Ascending aorta (tissue), 2 donors: ENCODE measurements around the gene SMAP2. TPM values are rescaled to one million over a fixed set of nuclear protein-coding genes. Genes with fewer than 3 reads are reported as not detected.

ENCODE experiments used
- DNase-seq, 2 donors: peaks; one replicate each; pipeline ENCODE4 v3.0.0-alpha.2; 2019; ENCODE audit warnings: low spot score in 2 of 2
- H3K27ac ChIP-seq, 2 donors: fragments of 200-600 bp; sonication (generic); one replicate each; pipeline ENCODE4 v1.5.1; 2016 to 2017; ENCODE audit warnings: mild to moderate bottlenecking in 1 of 2
- H3K27me3 ChIP-seq: fragments of 200-600 bp; sonication (generic); one replicate; pipeline ENCODE4 v1.5.1; 2017
- H3K36me3 ChIP-seq, 2 donors: fragments of 200-600 bp; sonication (generic); one replicate each; pipeline ENCODE4 v1.5.1; 2016
- H3K4me1 ChIP-seq, 2 donors: fragments of 200-600 bp; sonication (generic); one replicate each; pipeline ENCODE4 v1.5.1; 2016 to 2017; ENCODE audit warnings: mild to moderate bottlenecking in 1 of 2
- H3K4me3 ChIP-seq, 2 donors: fragments of 200-600 bp; sonication (generic); one replicate each; pipeline ENCODE4 v1.5.1; 2016 to 2017; ENCODE audit warnings: mild to moderate bottlenecking in 1 of 2
- H3K9me3 ChIP-seq, 2 donors: fragments of 200-600 bp; sonication (generic); one replicate each; pipeline ENCODE4 v1.5.1; 2016
- CTCF ChIP-seq, 3 experiments: fragments of 200-600 bp in 2 of 3; fragments of 450-650 bp in 1 of 3; sonication (generic) in 2 of 3; IDR thresholded peaks; one replicate each; pipeline ENCODE4 v1.5.1; 2016 to 2019; ENCODE audit warnings: antibody characterized with exemption in 3 of 3, mild to moderate bottlenecking in 1 of 3, moderate library complexity in 1 of 3
- intact Hi-C: fragments of 100-400 bp; cut with DNase I; formaldehyde crosslinking; loops from one replicate; pipeline ENCODE4 v1.15.1; 2023
- total RNA-seq: library from RNA; depleted of rRNA; stranded (reverse); fragments of >200 nt; gene quantifications from one replicate; pipeline ENCODE4 v1.1.0, GENCODE V29; 2016

The SMAP2 gene
- total RNA-seq, 1 donor from 2014 or later = 33.5 TPM

GRCh38 chr1:40362199-40362598 lies 11.3 kb upstream of the SMAP2 start:
- Histone ChIP-seq H3K27ac (no peak overlapping the region), H3K27me3 (no peaks in the 10 kb centered on the region), H3K36me3 (no peaks in the 10 kb centered on the region), H3K4me3 (no peak overlapping the region), H3K9me3 (peaks cover 0 to 3% of the 10 kb centered on the region in 2 donors), H3K4me1 (no peaks in the 10 kb centered on the region)
- DNase-seq = no peak
- TF ChIP-seq CTCF (IDR thresholded peaks at IDR 0.05) = no peak
- intact Hi-C loops = no loop called here

GRCh38 chr1:40362699-40363098 lies 10.8 kb upstream of the SMAP2 start:
- H3K4me3 ChIP-seq = no peak overlapping the region
- DNase-seq = no peak
- no peaks in the 10 kb centered on the region for H3K4me1 ChIP-seq
- H3K9me3 ChIP-seq = peaks cover 0 to 1% of the 10 kb centered on the region in 2 donors
- H3K36me3 ChIP-seq = no peaks in the 10 kb centered on the region
- no peak overlapping the region for H3K27ac ChIP-seq
- intact Hi-C loops = no loop called here
- no peak for TF ChIP-seq CTCF (IDR thresholded peaks at IDR 0.05)
- no peaks in the 10 kb centered on the region for H3K27me3 ChIP-seq

GRCh38 chr1:40363721-40364120 lies 9.8 kb upstream of the SMAP2 start:
- Histone ChIP-seq H3K36me3 (no peaks in the 10 kb centered on the region), H3K27me3 (no peaks in the 10 kb centered on the region), H3K4me3 (no peak overlapping the region), H3K9me3 (no peaks in the 10 kb centered on the region), H3K4me1 (no peaks in the 10 kb centered on the region), H3K27ac (no peak overlapping the region)
- DNase-seq = no peak
- no peak for TF ChIP-seq CTCF (IDR thresholded peaks at IDR 0.05)
- intact Hi-C loops = no loop called here

- H3K9me3 ChIP-seq = no peaks in the 10 kb centered on the region
- no peak for DNase-seq
- no peak overlapping the region for H3K27ac ChIP-seq
- H3K4me1 ChIP-seq = peaks cover 0 to 3% of the 10 kb centered on the region in 2 donors
- no peaks in the 10 kb centered on the region for H3K27me3 ChIP-seq
- TF ChIP-seq CTCF (IDR thresholded peaks at IDR 0.05) = no peak
- no peaks in the 10 kb centered on the region for H3K36me3 ChIP-seq
- intact Hi-C loops = loop anchor here (2.0 to 5.0 kb wide), 3 partner anchors 77 to 209 kb away; partner anchors contain the start of genes RLF and ZMPSTE24
- H3K4me3 ChIP-seq = no peak overlapping the region
Observed at GRCh38 chr1:40371707-40372258, 1.7 kb upstream of the SMAP2 start.

DNA sequence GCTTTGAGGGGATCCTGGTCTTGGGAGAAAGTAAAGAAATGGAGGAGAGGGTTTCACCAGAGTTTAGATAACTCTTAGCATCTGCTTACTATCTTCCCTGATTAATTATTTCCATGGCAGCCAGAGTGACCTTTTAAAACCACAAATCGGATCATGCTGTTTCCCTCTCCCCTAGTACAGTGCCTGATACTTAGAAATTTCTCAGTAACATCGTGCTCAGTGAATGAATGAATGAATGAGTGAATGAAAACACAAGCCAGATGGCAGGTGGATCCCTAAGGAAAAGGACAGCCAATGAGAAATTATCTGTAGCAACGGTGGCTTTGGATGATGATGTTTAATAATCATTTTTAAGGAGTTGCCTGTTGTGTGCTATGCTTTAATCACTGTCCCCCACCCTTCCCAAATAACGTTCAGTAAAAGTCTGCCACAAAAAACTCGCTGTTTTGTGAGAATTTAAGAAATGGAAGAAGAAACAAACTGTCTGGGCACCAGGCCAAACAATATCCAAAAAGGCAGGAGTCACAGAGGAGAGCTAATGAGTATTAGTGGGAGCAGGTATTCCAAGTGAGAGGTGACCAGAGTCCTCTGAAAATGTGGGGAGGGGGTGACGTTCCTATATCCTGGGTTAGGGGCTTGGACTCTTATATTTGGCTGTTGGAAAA lies 737 bp upstream of the SMAP2 start:
- H3K27me3 ChIP-seq = no peaks in the 10 kb centered on the region
- H3K9me3 ChIP-seq = no peaks in the 10 kb centered on the region
- intact Hi-C loops = loop anchor here (2.0 to 5.0 kb wide), 3 partner anchors 76 to 210 kb away; partner anchors contain the start of genes RLF and ZMPSTE24
- DNase-seq = no peak
- no peaks in the 10 kb centered on the region for H3K36me3 ChIP-seq
- TF ChIP-seq CTCF (IDR thresholded peaks at IDR 0.05) = no peak
- no peak overlapping the region for H3K27ac ChIP-seq
- peak overlapping the region in 1 of 2 donors; percentile 98 for H3K4me3 ChIP-seq
- H3K4me1 ChIP-seq = peaks cover 0 to 3% of the 10 kb centered on the region in 2 donors
